ENCODE data around the gene SUFU. TPM values are rescaled to one million over a fixed set of nuclear protein-coding genes. Genes with fewer than 3 reads are reported as not detected.

The SUFU gene
- total RNA-seq, 1 experiment from 2014 or later = 1.8 TPM

GRCh38 chr10:102559764-102560163 is 56.0 kb downstream of the SUFU start:
- in situ Hi-C loops (cut with HindIII; ENCODE audit: low pct_unique_long_range_greater_than_20kb, low sequenced_read_pairs) = no loop called here
- DNase-seq (ENCODE audit: low read depth, low spot score) = no peak

GRCh38 chr10:102564209-102564834 is 60.5 kb downstream of the SUFU start:
- in situ Hi-C loops (cut with HindIII; ENCODE audit: low pct_unique_long_range_greater_than_20kb, low sequenced_read_pairs) = no loop called here
- no peak for DNase-seq (ENCODE audit: low read depth, low spot score)

GRCh38 chr10:102565793-102566192 is 62.0 kb downstream of the SUFU start:
- DNase-seq (ENCODE audit: low read depth, low spot score) = no peak
- in situ Hi-C loops (cut with HindIII; ENCODE audit: low pct_unique_long_range_greater_than_20kb, low sequenced_read_pairs) = no loop called here

DNA sequence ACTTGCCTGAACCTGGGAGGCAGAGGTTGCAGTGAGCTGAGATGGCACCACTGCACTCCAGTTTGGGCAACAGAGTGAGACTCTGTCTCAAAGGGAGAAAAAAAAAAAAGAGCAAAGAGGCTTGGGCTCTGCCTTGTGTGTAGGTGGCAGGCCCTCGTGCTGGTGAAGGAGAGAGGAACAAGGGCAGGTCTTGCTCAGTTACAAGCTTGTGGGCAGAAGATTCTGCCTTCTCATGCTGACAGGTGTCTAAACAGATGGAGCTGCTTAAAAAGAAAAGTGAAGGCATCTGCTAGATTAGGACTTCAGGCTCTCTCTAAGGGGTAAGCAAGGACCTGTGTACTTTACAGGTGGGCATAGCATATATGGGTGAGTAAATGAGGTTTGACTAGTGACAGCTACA is 75.0 kb downstream of the SUFU start:
- no peak for DNase-seq (ENCODE audit: low read depth, low spot score)
- in situ Hi-C loops (cut with HindIII; ENCODE audit: low pct_unique_long_range_greater_than_20kb, low sequenced_read_pairs) = loop anchor here (10.0 kb wide), 1 partner anchor 74 kb away; the partner anchor contains the start of genes ACTR1A and SUFU

GRCh38 chr10:102579328-102579727 is 75.6 kb downstream of the SUFU start:
- no peak for DNase-seq (ENCODE audit: low read depth, low spot score)
- in situ Hi-C loops (cut with HindIII; ENCODE audit: low pct_unique_long_range_greater_than_20kb, low sequenced_read_pairs) = loop anchor here (10.0 kb wide), 1 partner anchor 75 kb away; the partner anchor contains the start of genes ACTR1A and SUFU

GRCh38 chr10:102580230-102580629 is 76.5 kb downstream of the SUFU start:
- DNase-seq (ENCODE audit: low read depth, low spot score) = no peak
- in situ Hi-C loops (cut with HindIII; ENCODE audit: low pct_unique_long_range_greater_than_20kb, low sequenced_read_pairs) = no loop called here

- no peak for DNase-seq (ENCODE audit: low read depth, low spot score)
- in situ Hi-C loops (cut with HindIII; ENCODE audit: low pct_unique_long_range_greater_than_20kb, low sequenced_read_pairs) = no loop called here
Observed at GRCh38 chr10:102581401-102581800, 77.6 kb downstream of the SUFU start.

- in situ Hi-C loops (cut with HindIII; ENCODE audit: low pct_unique_long_range_greater_than_20kb, low sequenced_read_pairs) = no loop called here
- peak; percentile 57 for DNase-seq (ENCODE audit: low read depth, low spot score)
Observed at GRCh38 chr10:102581981-102582580, 78.3 kb downstream of the SUFU start.

DNA sequence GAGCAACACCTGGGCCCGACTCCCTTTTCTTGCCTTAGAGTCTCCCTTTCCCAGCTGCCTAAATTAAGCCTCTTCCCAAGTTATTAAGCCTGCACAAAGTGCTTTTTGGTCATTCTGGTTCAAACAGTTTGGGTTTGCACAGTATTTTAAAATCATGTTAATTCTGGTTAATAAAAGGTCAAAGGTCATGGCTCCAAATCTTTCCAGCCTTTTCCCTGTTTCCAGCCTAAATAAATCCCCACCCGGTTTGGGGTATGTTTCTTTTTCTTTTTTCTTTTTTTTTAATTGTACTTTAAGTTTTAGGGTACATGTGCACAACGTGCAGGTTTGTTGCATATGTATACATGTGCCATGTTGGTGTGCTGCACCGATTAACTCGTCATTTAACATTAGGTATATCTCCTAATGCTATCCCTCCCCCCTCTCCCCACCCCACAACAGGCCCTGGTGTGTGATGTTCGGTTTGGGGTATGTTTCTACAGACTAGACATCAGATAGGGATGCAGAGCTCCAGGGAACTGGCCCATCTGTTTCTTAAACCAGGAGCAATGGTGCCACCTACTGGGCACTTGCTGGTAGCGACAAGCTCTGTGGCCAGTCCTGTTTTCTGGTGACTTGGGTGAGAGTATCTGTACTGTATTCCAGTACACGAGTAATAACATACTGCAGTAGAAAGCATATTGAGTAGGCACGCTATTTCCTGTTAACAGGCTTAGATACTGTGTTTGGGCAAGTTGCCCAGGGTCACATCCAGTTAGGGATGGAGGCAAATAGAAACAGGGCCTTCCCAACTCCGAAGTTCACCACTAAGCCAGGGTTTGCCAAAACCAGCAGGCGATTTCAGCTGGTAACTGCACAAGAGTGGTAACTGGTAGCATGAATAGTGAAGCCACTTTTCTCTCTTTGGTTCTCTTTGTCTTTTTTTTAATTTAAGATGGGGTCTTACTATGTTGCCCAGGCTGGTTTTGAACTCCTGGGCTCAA is 80.0 kb downstream of the SUFU start:
- in situ Hi-C loops (cut with HindIII; ENCODE audit: low pct_unique_long_range_greater_than_20kb, low sequenced_read_pairs) = no loop called here
- peak; percentile 89 for DNase-seq (ENCODE audit: low read depth, low spot score)

GRCh38 chr10:102585026-102585425 is 81.3 kb downstream of the SUFU start:
- in situ Hi-C loops (cut with HindIII; ENCODE audit: low pct_unique_long_range_greater_than_20kb, low sequenced_read_pairs) = no loop called here
- no peak for DNase-seq (ENCODE audit: low read depth, low spot score)

GRCh38 chr10:102586858-102587257 is 83.1 kb downstream of the SUFU start:
- DNase-seq (ENCODE audit: low read depth, low spot score) = no peak

GRCh38 chr10:102588875-102589274 is 85.1 kb downstream of the SUFU start:
- no peak for DNase-seq (ENCODE audit: low read depth, low spot score)
- in situ Hi-C loops (cut with HindIII; ENCODE audit: low pct_unique_long_range_greater_than_20kb, low sequenced_read_pairs) = no loop called here

More at GRCh38 chr10:102586858-102587257, 83.1 kb downstream of the SUFU start:
- in situ Hi-C loops (cut with HindIII; ENCODE audit: low pct_unique_long_range_greater_than_20kb, low sequenced_read_pairs) = no loop called here

- DNase-seq (ENCODE audit: low read depth, low spot score) = peak; percentile 80
- in situ Hi-C loops (cut with HindIII; ENCODE audit: low pct_unique_long_range_greater_than_20kb, low sequenced_read_pairs) = no loop called here
Observed at GRCh38 chr10:102593074-102593803, 89.5 kb downstream of the SUFU start.

DNA sequence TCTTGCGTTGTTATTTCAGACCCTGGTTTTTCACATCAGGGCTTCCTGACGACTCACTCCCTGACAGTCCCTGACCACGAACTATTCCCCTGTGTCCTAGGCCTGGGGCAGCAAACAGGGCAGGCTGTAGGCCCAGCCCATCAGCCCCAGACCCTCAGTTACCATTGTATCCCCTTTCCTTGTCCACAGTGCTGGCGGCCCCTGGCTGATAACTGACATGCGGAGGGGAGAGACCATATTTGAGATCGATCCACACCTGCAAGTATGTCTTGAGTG is 90.0 kb downstream of the SUFU start:
- in situ Hi-C loops (cut with HindIII; ENCODE audit: low pct_unique_long_range_greater_than_20kb, low sequenced_read_pairs) = no loop called here

DNA sequence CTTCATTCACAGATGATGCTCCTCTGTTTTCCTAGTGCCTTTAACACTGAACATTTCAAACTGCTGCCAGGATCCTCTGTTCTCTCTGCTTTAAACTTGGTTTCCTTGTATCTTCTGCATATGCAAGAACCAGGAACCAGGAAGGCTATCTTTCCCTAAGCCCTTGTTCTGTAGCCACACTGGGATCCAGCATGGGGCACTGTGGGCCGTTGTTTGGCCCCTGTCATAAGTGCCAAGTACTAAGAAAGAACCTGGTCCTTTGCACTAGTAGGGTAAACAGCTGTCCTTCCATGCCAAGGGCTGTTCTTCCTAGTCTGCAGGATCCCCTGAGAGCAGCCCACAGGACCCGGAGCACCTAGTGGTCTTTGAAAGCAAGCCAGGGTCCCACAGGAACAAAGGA is 91.5 kb downstream of the SUFU start:
- in situ Hi-C loops (cut with HindIII; ENCODE audit: low pct_unique_long_range_greater_than_20kb, low sequenced_read_pairs) = no loop called here

More for the DNA sequence above, 90.0 kb downstream of the SUFU start:
- no peak for DNase-seq (ENCODE audit: low read depth, low spot score)

GRCh38 chr10:102595897-102596296 is 92.1 kb downstream of the SUFU start:
- in situ Hi-C loops (cut with HindIII; ENCODE audit: low pct_unique_long_range_greater_than_20kb, low sequenced_read_pairs) = no loop called here
- no peak for DNase-seq (ENCODE audit: low read depth, low spot score)

More for the DNA sequence above, 91.5 kb downstream of the SUFU start:
- DNase-seq (ENCODE audit: low read depth, low spot score) = no peak

- in situ Hi-C loops (cut with HindIII; ENCODE audit: low pct_unique_long_range_greater_than_20kb, low sequenced_read_pairs) = no loop called here
- peak; percentile 67 for DNase-seq (ENCODE audit: low read depth, low spot score)
Observed at GRCh38 chr10:102596506-102596971, 92.8 kb downstream of the SUFU start.
